HepG2 (cell line): ENCODE data around the gene MEGF6. TPM values are rescaled to one million over a fixed set of nuclear protein-coding genes. Genes with fewer than 3 reads are reported as not detected.

Experiments
- DNMT3B ChIP-seq: conservative IDR thresholded peaks from 2 replicates; pipeline ENCODE4 v1.6.1; 2016; ENCODE audit warnings: missing biosample characterization, control low read depth
- EZH2 ChIP-seq: conservative IDR thresholded peaks from 2 replicates; pipeline ENCODE4 v1.6.1; 2012; ENCODE audit warnings: mild to moderate bottlenecking, low read depth, low read length, moderate library complexity
- GABPB1 ChIP-seq: IDR thresholded peaks from 2 replicates; pipeline ENCODE4 v1.6.1; 2016; ENCODE audit warnings: mild to moderate bottlenecking, missing genetic modification reagents, moderate library complexity, missing compliant biosample characterization
- GATA4 ChIP-seq: sonication (generic); IDR thresholded peaks from 2 replicates; pipeline ENCODE4 v1.6.1; 2016; ENCODE audit warnings: antibody characterized with exemption, low read depth, borderline replicate concordance
- GTF2F1 ChIP-seq: fragments of 150-350 bp; IDR thresholded peaks from 2 replicates; pipeline ENCODE4 v1.6.1; 2014; ENCODE audit warnings: low read length
- HNF4A ChIP-seq: sonication (generic); formaldehyde crosslinking; IDR thresholded peaks from 2 replicates; pipeline ENCODE4 v1.4.0; 2020; ENCODE audit warnings: missing genetic modification reagents
- IRF9 ChIP-seq: sonication (generic); formaldehyde crosslinking; IDR thresholded peaks from 2 replicates; pipeline ENCODE4 v1.8.0; 2022; ENCODE audit warnings: missing genetic modification reagents, mild to moderate bottlenecking, borderline replicate concordance
- KDM3A ChIP-seq: IDR thresholded peaks from 2 replicates; pipeline ENCODE4 v1.6.1; 2018; ENCODE audit warnings: low read depth, missing compliant biosample characterization
- MAF1 ChIP-seq: sonication (generic); formaldehyde crosslinking; IDR thresholded peaks from 2 replicates; pipeline ENCODE4 v1.5.0; 2020; ENCODE audit warnings: missing genetic modification reagents, borderline replicate concordance
- MAFK ChIP-seq, 2 experiments: IDR thresholded peaks in 1 of 2; conservative IDR thresholded peaks in 1 of 2; 2 replicates each; pipeline ENCODE4 v1.6.1; 2011; ENCODE audit warnings: improper control_type of control experiment in 2 of 2, low read length in 2 of 2
- MEIS1 ChIP-seq: sonication (generic); formaldehyde crosslinking; IDR thresholded peaks from 2 replicates; pipeline ENCODE4 v1.9.0; 2021; ENCODE audit warnings: mild to moderate bottlenecking, missing genetic modification reagents, moderate library complexity, borderline replicate concordance
- MEIS2 ChIP-seq: sonication (generic); formaldehyde crosslinking; IDR thresholded peaks from 2 replicates; pipeline ENCODE4 v1.9.0; 2021; ENCODE audit warnings: mild to moderate bottlenecking, missing genetic modification reagents
- MIXL1 ChIP-seq: IDR thresholded peaks from 2 replicates; pipeline ENCODE4 v1.6.1; 2016
- PCBP2 ChIP-seq: fragments of 200-400 bp; formaldehyde crosslinking; optimal IDR thresholded peaks from 2 replicates; pipeline ENCODE3; 2018; ENCODE audit warnings: low read length, low read depth; ENCODE audit not compliant: poor library complexity, severe bottlenecking
- RBM22 ChIP-seq: fragments of 200-400 bp; formaldehyde crosslinking; optimal IDR thresholded peaks from 2 replicates; pipeline ENCODE3; 2017; ENCODE audit warnings: mild to moderate bottlenecking, low read length, moderate library complexity
- RFXAP ChIP-seq: sonication (generic); formaldehyde crosslinking; IDR thresholded peaks from 2 replicates; pipeline ENCODE4 v1.4.0; 2020; ENCODE audit warnings: missing genetic modification reagents, borderline replicate concordance
- SRY ChIP-seq: sonication (generic); formaldehyde crosslinking; IDR thresholded peaks from 2 replicates; pipeline ENCODE4 v1.8.0; 2022; ENCODE audit warnings: mild to moderate bottlenecking, missing genetic modification reagents
- TARDBP ChIP-seq: sonication (generic); formaldehyde crosslinking; IDR thresholded peaks from 2 replicates; pipeline ENCODE4 v1.8.0; 2022; ENCODE audit warnings: mild to moderate bottlenecking, missing genetic modification reagents
- ZBTB7B ChIP-seq: sonication (generic); formaldehyde crosslinking; IDR thresholded peaks from 2 replicates; pipeline ENCODE4 v1.4.0; 2020; ENCODE audit warnings: missing genetic modification reagents
- ZFP36L1 ChIP-seq: sonication (generic); formaldehyde crosslinking; IDR thresholded peaks from 2 replicates; pipeline ENCODE4 v1.8.0; 2022; ENCODE audit warnings: mild to moderate bottlenecking, missing genetic modification reagents, moderate library complexity
- ZNF160 ChIP-seq: sonication (generic); formaldehyde crosslinking; IDR thresholded peaks from 2 replicates; pipeline ENCODE4 v1.8.0; 2022; ENCODE audit warnings: mild to moderate bottlenecking, inconsistent platforms, missing genetic modification reagents
- ZNF331 ChIP-seq: sonication (generic); formaldehyde crosslinking; IDR thresholded peaks from 2 replicates; pipeline ENCODE4 v1.4.0; 2020; ENCODE audit warnings: missing genetic modification reagents
- ZNF367 ChIP-seq: sonication (generic); formaldehyde crosslinking; IDR thresholded peaks from 2 replicates; pipeline ENCODE4 v1.4.0; 2020; ENCODE audit warnings: missing genetic modification reagents, borderline replicate concordance
- ZNF530 ChIP-seq: sonication (generic); formaldehyde crosslinking; IDR thresholded peaks from 2 replicates; pipeline ENCODE4 v1.5.0; 2020; ENCODE audit warnings: low read depth, mild to moderate bottlenecking, missing genetic modification reagents
- ZNF619 ChIP-seq: sonication (generic); formaldehyde crosslinking; IDR thresholded peaks from 2 replicates; pipeline ENCODE4 v1.4.0; 2020; ENCODE audit warnings: mild to moderate bottlenecking, missing genetic modification reagents
- ZNF709 ChIP-seq: sonication (generic); formaldehyde crosslinking; IDR thresholded peaks from 2 replicates; pipeline ENCODE4 v1.5.0; 2020; ENCODE audit warnings: mild to moderate bottlenecking, missing genetic modification reagents
- polyA plus RNA-seq, 8 experiments: library from polyadenylated mRNA; depleted of rRNA in 3 of 8; stranded (reverse) in 7 of 8; unstranded in 1 of 8; fragments of >200 nt; fragmentation: Illumina TruSeq in 4 of 8; extraction: Trizol in 4 of 8; gene quantifications; 2 replicates each; pipeline versions ENCODE4 v1.2.1 to v1.2.3, GENCODE V29; 2011 to 2016; ENCODE audit warnings: low read depth in 4 of 8, missing spikeins in 1 of 8, mixed read lengths in 1 of 8; ENCODE audit not compliant: insufficient read depth in 1 of 8
- total RNA-seq, 5 experiments: library from RNA; depleted of rRNA; stranded (reverse); fragments of >200 nt; fragmentation: Illumina TruSeq; extraction: Trizol; gene quantifications; 2 replicates each; pipeline ENCODE4 v1.2.3, GENCODE V29; 2016; ENCODE audit warnings: low read depth in 1 of 5
- TF ChIP-seq, protein P1 (sequence below): sonication (generic); formaldehyde crosslinking; IDR thresholded peaks from 2 replicates; pipeline ENCODE4 v1.5.0; 2020; ENCODE audit warnings: missing genetic modification reagents

Gene MEGF6
- total and polyA plus RNA-seq, 2 of the 13 experiments (the other 11 are each of a cell fraction or from before 2014, with no cell fraction given) = 1.9 TPM

DNA sequence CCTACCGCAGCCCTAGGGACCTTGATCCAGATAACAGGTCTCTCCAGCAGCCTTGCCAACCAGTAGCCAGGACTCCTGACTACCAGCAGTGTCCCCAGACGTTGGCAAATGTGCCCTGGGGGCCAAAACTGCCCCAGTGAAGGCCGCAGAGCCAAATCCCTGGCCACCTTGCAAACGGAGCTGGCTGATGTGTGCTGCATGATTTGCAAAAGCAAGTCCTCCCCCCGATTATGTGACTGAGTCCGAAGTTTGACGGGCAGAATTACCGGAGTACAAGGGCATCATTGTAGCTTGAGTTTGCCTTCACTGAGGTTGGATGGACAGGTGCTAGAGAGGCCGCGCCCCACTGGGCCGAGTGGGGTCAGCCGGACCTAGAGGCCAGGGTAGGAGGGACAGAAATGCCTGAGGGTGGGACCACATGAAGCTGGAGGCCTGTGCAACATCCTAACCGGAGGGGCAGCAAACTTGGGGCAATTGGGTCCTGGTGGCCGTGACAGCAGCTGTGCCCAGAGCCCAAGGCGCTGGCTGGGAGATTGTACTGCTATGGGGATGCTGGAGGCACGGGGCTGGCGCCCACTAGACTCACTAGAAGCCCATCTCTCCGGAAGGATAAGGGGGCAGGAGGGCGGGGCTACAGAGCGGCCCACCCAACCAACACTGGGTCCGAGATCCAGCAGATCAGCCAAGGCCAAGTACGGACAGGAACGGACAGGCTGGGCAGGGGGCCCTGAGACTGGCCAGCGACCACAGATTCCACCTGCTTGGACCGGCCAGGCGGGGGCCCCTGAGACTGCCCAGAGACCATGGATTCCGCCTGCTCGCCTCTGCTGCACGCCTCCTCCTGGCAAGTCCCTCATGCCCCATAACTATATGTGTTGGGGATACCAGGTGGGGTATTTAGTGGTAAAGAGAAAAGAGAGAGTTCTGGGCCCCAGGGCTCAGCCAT lies 154.1 kb downstream of the MEGF6 start (continued):
- TF ChIP-seq, protein P1, sequence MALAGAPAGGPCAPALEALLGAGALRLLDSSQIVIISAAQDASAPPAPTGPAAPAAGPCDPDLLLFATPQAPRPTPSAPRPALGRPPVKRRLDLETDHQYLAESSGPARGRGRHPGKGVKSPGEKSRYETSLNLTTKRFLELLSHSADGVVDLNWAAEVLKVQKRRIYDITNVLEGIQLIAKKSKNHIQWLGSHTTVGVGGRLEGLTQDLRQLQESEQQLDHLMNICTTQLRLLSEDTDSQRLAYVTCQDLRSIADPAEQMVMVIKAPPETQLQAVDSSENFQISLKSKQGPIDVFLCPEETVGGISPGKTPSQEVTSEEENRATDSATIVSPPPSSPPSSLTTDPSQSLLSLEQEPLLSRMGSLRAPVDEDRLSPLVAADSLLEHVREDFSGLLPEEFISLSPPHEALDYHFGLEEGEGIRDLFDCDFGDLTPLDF (CRISPR knock-in tag) = no peak
- TF ChIP-seq TARDBP (peak; percentile 25; the same call in 1 of the 2 replicates), GTF2F1 (peak; percentile 21; the same call in 1 of the 2 replicates), MAFK (conservative IDR thresholded peaks at IDR 0.05 in 1 of 2, IDR thresholded peaks at IDR 0.05 in 1 of 2; ENCODE audit: low read length in 2 of 2) (no peak), ZNF367 (CRISPR knock-in tag) (no peak), ZNF160 (0 out of 2 replicates have a peak, but pooled peaks have one; percentile 48), ZNF619 (CRISPR knock-in tag) (no peak), MEIS2 (CRISPR knock-in tag) (peak; percentile 87), HNF4A (CRISPR knock-in tag) (peak; percentile 85), EZH2 (no peak), ZFP36L1 (peak; percentile 46; the same call in 1 of the 2 replicates), GABPB1 (CRISPR knock-in tag) (peak; percentile 42), RBM22 (peak; percentile 40), DNMT3B (no peak), ZNF331 (CRISPR knock-in tag) (peak; percentile 11; the same call in 1 of the 2 replicates), PCBP2 (no peak), MIXL1 (CRISPR knock-in tag) (no peak), RFXAP (CRISPR knock-in tag) (0 out of 2 replicates have a peak, but pooled peaks have one; percentile 5), SRY (0 out of 2 replicates have a peak, but pooled peaks have one; percentile 21), ZNF530 (CRISPR knock-in tag) (no peak), MAF1 (CRISPR knock-in tag) (no peak), ZNF709 (CRISPR knock-in tag) (no peak; the same call in 1 of the 2 replicates), KDM3A (CRISPR knock-in tag) (peak; percentile 47), MEIS1 (peak; percentile 55; the same call in 1 of the 2 replicates), GATA4 (no peak), ZBTB7B (CRISPR knock-in tag) (peak; percentile 85), IRF9 (CRISPR knock-in tag) (no peak)
